Colonic mucosa (tissue), 4 donors: ENCODE results near the gene FBXO33. TPM values are rescaled to one million over a fixed set of nuclear protein-coding genes. Genes with fewer than 3 reads are reported as not detected.
A peak's percentile ranks its signal among the peaks of the same experiment; 100 is the strongest.

Source experiments
- DNase-seq: peaks from one replicate; pipeline ENCODE4 v3.0.0-alpha.2; 2020
- H3K27ac ChIP-seq: fragments of 200-600 bp; one replicate; pipeline ENCODE4 v1.8.0; 2021
- H3K27me3 ChIP-seq: fragments of 200-600 bp; one replicate; pipeline ENCODE4 v1.8.0; 2021
- H3K36me3 ChIP-seq: fragments of 200-600 bp; one replicate; pipeline ENCODE4 v1.8.0; 2021
- H3K4me1 ChIP-seq: fragments of 200-600 bp; one replicate; pipeline ENCODE4 v1.8.0; 2021; ENCODE audit warnings: mild to moderate bottlenecking
- H3K4me3 ChIP-seq: fragments of 200-600 bp; one replicate; pipeline ENCODE4 v1.8.0; 2021
- H3K9ac ChIP-seq, 2 donors: one replicate each; pipeline ENCODE4 v1.7.0; 2013; ENCODE audit warnings: control low read depth in 2 of 2, low read depth in 2 of 2, low read length in 2 of 2
- H3K9me3 ChIP-seq: fragments of 200-600 bp; one replicate; pipeline ENCODE4 v1.8.0; 2021
- intact Hi-C: fragments of 100-400 bp; cut with DNase I; formaldehyde crosslinking; loops from one replicate; pipeline ENCODE4 v1.14.1; 2022
- total RNA-seq, 2 donors: library from RNA; stranded (reverse); fragmentation: NEBNext Ultra II Directional in 1 of 2; extraction: Animal tissue kit (Norgen Biotek cat#: 25700) in 1 of 2; gene quantifications; one replicate each; pipeline ENCODE4 v1.2.1, GENCODE V29; 2021
- TF ChIP-seq, protein P1 (sequence below): fragments of 200-600 bp; IDR thresholded peaks from one replicate; pipeline ENCODE4 v1.8.0; 2022; ENCODE audit warnings: antibody characterized with exemption, mild to moderate bottlenecking
- donor health status: healthy.
- donor health status: DM: no; HTN: no; CAD: no.
- donor health status: DM: no; HTN: no; CAD: no.

Gene FBXO33
- total RNA-seq, 2 donors from 2014 or later = 10.6 to 11.1 TPM

GRCh38 chr14:39430762-39431415 is 1.3 kb downstream of the FBXO33 start:
- Histone ChIP-seq H3K9ac (peak overlapping the region; percentile 88 to 93), H3K9me3 (no peaks in the 10 kb centered on the region), H3K4me1 (no peaks in the 10 kb centered on the region), H3K36me3 (no peaks in the 10 kb centered on the region), H3K4me3 (peak overlapping the region; percentile 96), H3K27me3 (no peaks in the 10 kb centered on the region), H3K27ac (peak overlapping the region; percentile 96)
- intact Hi-C loops = loop anchor here (5.0 kb wide), 2 partner anchors 164 to 264 kb away; no protein-coding TSS in a partner anchor
- TF ChIP-seq, protein P1, sequence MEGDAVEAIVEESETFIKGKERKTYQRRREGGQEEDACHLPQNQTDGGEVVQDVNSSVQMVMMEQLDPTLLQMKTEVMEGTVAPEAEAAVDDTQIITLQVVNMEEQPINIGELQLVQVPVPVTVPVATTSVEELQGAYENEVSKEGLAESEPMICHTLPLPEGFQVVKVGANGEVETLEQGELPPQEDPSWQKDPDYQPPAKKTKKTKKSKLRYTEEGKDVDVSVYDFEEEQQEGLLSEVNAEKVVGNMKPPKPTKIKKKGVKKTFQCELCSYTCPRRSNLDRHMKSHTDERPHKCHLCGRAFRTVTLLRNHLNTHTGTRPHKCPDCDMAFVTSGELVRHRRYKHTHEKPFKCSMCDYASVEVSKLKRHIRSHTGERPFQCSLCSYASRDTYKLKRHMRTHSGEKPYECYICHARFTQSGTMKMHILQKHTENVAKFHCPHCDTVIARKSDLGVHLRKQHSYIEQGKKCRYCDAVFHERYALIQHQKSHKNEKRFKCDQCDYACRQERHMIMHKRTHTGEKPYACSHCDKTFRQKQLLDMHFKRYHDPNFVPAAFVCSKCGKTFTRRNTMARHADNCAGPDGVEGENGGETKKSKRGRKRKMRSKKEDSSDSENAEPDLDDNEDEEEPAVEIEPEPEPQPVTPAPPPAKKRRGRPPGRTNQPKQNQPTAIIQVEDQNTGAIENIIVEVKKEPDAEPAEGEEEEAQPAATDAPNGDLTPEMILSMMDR = no peak
- no peak for DNase-seq

DNA sequence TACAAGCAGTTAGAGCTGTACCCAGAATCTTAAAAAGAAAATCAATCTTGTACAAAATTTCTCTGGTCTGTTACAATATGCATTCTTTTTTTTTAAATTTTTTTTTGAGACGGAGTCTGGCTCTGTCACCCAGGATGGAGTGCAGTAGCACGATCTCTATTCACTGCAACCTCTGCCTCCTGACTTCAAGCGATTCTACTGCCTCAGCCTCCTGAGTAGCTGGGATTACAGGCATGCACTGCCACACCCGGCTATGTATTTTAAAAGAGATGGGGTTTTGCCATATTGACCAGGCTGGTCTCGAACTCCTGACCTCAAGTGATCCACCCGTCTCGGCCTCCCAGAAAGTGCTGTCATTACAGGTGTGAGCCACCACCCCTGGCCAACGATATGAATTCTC is 4.1 kb downstream of the FBXO33 start:
- H3K9ac ChIP-seq = no peak overlapping the region
- H3K27me3 ChIP-seq = no peaks in the 10 kb centered on the region
- no peak overlapping the region for H3K27ac ChIP-seq
- H3K4me1 ChIP-seq = no peaks in the 10 kb centered on the region
- TF ChIP-seq, protein P1 = no peak
- intact Hi-C loops = no loop called here
- no peaks in the 10 kb centered on the region for H3K36me3 ChIP-seq
- H3K4me3 ChIP-seq = no peak overlapping the region
- H3K9me3 ChIP-seq = no peaks in the 10 kb centered on the region
- DNase-seq = no peak

- Histone ChIP-seq H3K4me3 (no peak overlapping the region), H3K36me3 (no peaks in the 10 kb centered on the region), H3K4me1 (no peaks in the 10 kb centered on the region), H3K27ac (no peak overlapping the region), H3K9ac (no peak overlapping the region), H3K9me3 (no peaks in the 10 kb centered on the region), H3K27me3 (no peaks in the 10 kb centered on the region)
- TF ChIP-seq, protein P1 = no peak
- intact Hi-C loops = no loop called here
- no peak for DNase-seq
Measured at GRCh38 chr14:39426605-39427004, 5.6 kb downstream of the FBXO33 start.

DNA sequence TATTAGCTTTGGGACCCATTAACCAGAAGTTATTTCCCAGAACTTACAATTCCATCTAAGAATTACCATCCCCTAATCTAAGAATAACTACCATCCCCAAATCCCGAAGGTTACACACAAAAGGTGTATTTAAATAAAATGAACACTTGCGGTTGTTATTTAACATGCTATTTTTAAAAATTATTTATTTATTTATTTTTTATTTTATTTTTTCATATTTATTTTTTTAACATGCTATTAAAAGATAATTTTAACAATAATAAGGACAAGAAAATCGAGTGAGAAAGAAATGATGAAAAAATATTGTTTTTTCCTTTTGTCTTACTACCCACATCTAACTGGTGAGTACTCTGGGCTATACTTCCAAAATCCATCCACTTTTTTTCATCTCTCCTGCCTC is 6.3 kb downstream of the FBXO33 start:
- DNase-seq = no peak
- Histone ChIP-seq H3K36me3 (no peaks in the 10 kb centered on the region), H3K4me3 (no peak overlapping the region), H3K9ac (no peak overlapping the region), H3K27ac (no peak overlapping the region), H3K9me3 (no peaks in the 10 kb centered on the region), H3K4me1 (no peaks in the 10 kb centered on the region), H3K27me3 (no peaks in the 10 kb centered on the region)
- intact Hi-C loops = no loop called here
- TF ChIP-seq, protein P1 = no peak

- Histone ChIP-seq H3K9ac (no peak overlapping the region), H3K4me3 (no peak overlapping the region), H3K27me3 (no peaks in the 10 kb centered on the region), H3K9me3 (no peaks in the 10 kb centered on the region), H3K27ac (no peak overlapping the region), H3K4me1 (no peaks in the 10 kb centered on the region), H3K36me3 (no peaks in the 10 kb centered on the region)
- TF ChIP-seq, protein P1 = no peak
- intact Hi-C loops = no loop called here
- DNase-seq = no peak
Measured at GRCh38 chr14:39423793-39424192, 8.4 kb downstream of the FBXO33 start.
